ENCODE results near the gene XBP1.
"Not testable (repeated sequence)": the region's sequence is repeated elsewhere in the genome, so short reads cannot be mapped to it uniquely, and the experiment has no call there.

DNA sequence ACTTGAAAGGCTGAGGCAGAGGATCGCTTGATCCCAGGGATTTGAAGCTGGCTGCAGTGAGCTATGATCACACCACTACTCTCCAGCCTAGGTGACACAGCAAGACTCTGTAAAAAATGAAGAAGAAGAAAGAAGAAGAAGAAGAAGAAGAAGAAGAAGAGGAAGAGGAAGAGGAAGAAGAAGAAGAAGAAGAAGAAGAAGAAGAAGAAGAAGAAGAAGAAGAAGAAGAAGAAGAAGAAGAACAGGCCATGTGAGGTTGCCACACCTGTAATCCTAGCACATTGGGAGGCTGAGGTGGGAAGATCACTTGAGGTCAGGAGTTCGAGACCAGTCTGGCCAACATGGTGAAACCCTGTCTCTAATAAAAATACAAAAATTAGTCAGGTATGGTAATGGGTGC lies 43.9 kb upstream of the XBP1 start:
- TF ChIP-seq EP300, POLR2A (IDR thresholded peaks at IDR 0.05): not testable (repeated sequence)
- TF ChIP-seq, protein P1, sequence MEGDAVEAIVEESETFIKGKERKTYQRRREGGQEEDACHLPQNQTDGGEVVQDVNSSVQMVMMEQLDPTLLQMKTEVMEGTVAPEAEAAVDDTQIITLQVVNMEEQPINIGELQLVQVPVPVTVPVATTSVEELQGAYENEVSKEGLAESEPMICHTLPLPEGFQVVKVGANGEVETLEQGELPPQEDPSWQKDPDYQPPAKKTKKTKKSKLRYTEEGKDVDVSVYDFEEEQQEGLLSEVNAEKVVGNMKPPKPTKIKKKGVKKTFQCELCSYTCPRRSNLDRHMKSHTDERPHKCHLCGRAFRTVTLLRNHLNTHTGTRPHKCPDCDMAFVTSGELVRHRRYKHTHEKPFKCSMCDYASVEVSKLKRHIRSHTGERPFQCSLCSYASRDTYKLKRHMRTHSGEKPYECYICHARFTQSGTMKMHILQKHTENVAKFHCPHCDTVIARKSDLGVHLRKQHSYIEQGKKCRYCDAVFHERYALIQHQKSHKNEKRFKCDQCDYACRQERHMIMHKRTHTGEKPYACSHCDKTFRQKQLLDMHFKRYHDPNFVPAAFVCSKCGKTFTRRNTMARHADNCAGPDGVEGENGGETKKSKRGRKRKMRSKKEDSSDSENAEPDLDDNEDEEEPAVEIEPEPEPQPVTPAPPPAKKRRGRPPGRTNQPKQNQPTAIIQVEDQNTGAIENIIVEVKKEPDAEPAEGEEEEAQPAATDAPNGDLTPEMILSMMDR (IDR thresholded peaks at IDR 0.05), result not testable (repeated sequence)

Measured in tibial nerve (tissue), 4 donors.